GM12874 (cell line): ENCODE measurements around the gene PTPRU.

ENCODE experiments used
- TF ChIP-seq, protein P1 (sequence below): IDR thresholded peaks from 2 replicates; pipeline ENCODE4 v1.5.1; 2011; ENCODE audit warnings: low read depth, mild to moderate bottlenecking, control low read depth, low read length, moderate library complexity; ENCODE audit not compliant: insufficient read depth

The PTPRU gene

DNA sequence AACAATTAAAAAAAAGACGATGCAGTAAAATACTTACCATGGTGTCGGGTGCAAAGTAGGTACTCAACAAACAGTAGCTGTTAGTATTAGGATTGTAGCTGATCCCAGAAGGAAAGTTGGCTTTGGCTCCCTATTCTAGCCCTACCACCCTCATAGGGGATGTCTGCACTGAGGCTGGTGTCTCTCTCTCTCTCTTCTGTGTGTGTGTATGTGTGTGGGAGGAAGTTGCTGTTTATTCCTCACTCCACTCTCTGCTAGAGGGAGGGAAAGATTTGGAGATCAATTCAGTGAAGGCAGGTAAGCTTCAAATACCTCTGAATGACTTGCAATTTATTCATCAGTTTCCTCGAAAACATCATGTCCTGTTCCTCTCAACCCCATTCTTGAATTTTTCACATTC, 124.4 kb downstream of the PTPRU start:
- TF ChIP-seq, protein P1, sequence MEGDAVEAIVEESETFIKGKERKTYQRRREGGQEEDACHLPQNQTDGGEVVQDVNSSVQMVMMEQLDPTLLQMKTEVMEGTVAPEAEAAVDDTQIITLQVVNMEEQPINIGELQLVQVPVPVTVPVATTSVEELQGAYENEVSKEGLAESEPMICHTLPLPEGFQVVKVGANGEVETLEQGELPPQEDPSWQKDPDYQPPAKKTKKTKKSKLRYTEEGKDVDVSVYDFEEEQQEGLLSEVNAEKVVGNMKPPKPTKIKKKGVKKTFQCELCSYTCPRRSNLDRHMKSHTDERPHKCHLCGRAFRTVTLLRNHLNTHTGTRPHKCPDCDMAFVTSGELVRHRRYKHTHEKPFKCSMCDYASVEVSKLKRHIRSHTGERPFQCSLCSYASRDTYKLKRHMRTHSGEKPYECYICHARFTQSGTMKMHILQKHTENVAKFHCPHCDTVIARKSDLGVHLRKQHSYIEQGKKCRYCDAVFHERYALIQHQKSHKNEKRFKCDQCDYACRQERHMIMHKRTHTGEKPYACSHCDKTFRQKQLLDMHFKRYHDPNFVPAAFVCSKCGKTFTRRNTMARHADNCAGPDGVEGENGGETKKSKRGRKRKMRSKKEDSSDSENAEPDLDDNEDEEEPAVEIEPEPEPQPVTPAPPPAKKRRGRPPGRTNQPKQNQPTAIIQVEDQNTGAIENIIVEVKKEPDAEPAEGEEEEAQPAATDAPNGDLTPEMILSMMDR: no peak

DNA sequence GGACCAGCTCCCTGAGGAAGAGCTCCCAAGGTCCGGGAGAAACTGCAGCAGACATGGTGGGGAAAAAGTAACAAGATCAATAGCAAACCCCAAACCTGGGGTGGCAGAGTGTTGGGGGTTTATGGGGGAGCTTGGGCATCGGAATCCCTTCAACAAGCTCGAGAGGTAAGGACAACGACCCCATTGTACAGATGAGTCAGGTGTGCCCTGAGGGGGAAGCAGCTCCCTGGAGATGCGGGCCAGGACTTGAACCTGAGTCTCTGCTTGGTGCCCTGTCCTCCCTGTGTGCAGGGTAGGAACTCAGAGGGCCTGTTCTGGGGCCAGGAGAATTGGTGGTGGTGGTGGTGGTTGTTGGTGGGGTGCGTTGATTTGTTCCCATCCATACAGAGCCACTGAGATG, 125.4 kb downstream of the PTPRU start:
- TF ChIP-seq, protein P1: no peak

DNA sequence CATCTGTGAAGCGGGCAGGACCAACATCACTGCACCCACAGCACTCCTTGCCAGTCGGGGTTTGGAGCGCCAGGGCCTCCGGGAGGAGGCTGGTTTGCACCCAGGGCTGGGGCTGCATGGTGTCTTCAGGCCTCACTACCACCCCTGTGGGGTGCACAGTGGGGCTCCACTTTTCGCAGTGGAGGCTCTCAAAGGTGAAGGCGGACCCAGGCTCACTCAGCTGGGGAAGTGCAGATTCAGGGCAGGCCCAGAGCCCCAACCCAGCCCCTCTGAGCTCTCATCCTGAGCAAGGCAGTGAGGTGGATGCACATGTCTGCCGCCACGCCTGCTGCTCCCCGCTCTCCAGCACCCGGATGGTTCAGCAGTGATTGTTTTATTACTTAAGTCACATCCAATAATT, 125.8 kb downstream of the PTPRU start:
- TF ChIP-seq, protein P1: no peak

DNA sequence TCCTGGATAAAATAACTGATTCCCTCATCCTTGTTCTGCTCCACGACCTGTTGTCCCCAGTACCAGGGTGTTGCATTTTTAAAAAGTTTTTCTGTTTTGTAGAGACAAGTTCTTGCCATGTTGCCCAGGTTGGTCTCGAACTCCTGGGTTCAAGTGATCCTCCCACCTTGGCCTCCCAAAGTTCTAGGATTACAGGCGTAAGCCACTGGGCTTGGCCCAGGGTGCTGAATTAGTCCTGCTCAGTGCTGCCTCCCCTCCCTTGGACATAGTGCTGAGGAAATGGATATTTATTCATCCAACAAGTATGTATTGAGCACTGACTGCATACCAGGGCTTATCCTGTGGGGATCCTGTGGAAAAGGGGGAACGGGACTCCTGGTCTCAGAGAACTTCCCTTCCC, 126.4 kb downstream of the PTPRU start:
- TF ChIP-seq, protein P1: no peak

DNA sequence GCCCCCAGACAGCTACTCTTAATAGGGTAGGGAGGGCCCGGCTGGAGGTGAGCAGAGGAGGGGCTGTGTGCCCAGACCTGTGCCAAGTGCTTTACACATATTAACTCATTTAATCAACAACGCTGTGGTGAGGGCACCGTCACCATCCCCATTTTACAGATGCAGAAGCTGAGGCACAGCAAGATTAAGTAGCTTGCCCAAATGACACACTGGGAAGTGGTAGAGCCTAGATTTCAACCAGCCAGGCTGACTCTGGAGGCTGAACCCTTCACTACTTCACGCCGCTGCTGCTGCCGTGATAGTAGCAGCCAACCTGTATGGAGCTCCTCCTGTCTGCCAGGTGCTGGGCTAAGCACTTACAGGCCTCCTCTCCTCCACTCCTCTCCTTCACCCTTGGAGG, 127.2 kb downstream of the PTPRU start:
- TF ChIP-seq, protein P1: no peak

DNA sequence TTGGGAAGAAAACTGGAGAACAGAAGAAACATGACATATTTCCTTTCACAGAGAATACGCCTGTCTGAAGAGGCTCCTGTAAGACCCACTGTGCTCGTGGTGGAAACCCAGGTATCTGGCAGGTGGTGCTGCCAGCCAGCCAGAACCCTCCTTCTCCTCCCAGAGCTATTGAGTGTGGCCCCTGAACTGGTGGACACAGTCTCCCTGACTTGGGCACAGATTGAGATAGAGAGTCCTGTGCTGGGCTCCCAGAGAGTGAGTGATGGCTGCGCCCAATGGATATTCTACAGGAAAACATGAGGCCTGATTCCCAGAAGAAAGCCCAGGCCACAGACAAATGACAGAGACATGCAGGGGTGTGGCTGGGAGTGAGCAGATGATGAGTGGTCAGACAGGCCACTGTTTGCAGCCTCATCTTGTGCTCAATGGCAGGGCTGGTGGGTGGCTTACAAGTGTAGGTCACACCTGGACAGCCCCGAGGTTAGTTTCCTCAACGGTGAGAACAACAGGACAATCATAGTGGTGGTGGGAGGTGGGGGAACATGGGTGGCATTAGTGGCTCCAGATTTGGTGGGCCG, 127.9 kb downstream of the PTPRU start:
- TF ChIP-seq, protein P1: no peak

DNA sequence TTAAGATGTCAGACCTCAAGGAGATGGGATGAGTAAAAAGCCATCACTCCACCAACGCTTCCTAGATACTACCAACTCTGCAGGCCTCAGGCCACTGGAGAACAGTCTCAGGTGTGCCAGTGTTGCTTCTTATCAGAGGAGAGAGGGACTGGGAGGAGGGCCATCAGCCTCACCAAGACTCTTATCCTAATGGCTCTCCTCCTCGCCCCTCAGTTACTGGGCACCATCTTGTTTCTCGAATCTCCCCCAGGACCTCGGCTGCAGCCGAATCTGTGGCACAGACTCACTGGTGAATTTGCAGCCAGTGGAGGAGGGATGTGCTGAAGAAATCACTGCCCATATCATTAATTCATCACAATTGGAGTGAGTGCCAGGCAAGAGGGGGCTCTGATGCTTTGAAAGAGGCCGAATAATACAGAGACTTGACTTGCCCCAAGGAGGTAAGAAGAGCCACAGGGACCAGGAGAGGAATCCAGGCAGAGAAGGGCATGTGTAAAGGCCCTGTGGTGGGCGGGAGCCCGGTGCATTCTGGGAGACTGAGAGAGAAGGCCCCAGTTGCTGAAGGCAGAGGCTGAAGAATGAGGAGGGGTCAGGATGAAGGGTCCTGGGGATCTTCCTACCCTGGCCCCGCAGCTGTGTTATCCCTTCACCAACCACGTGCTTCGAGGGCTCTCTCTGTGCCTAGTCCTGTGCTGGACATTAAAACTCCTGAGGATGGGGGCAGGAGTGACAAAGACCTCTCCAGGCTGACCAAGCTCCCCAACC, 129.8 kb downstream of the PTPRU start:
- TF ChIP-seq, protein P1: no peak
